HG03460 (cell line): ENCODE measurements around the gene RNF150.

Experiments
- ATAC-seq: cut with Tn5 transposase; IDR thresholded peaks from one replicate; pipeline ENCODE4 v1.9.1; 2021; ENCODE audit not compliant: unreplicated experiment

The RNF150 gene

GRCh38 chr4:141132072-141132708, 1.1 kb downstream of the RNF150 start:
- ATAC-seq, result no peak

GRCh38 chr4:141131723-141132071, 1.6 kb downstream of the RNF150 start:
- no peak for ATAC-seq

- ATAC-seq, result no peak
Observed at GRCh38 chr4:141130947-141131605, 2.2 kb downstream of the RNF150 start.

GRCh38 chr4:141127884-141128283, 5.4 kb downstream of the RNF150 start:
- ATAC-seq, result no peak

- ATAC-seq, result no peak
Observed at GRCh38 chr4:141126769-141127168, 6.5 kb downstream of the RNF150 start.

- ATAC-seq, result no peak
Observed at GRCh38 chr4:141124224-141124623, 9.0 kb downstream of the RNF150 start.

GRCh38 chr4:141121768-141122454, 11.4 kb downstream of the RNF150 start:
- ATAC-seq, result peak; percentile 86

GRCh38 chr4:141121101-141121500, 12.2 kb downstream of the RNF150 start:
- ATAC-seq, result no peak

- no peak for ATAC-seq
Observed at GRCh38 chr4:141120036-141120593, 13.2 kb downstream of the RNF150 start.

GRCh38 chr4:141119071-141119470, 14.2 kb downstream of the RNF150 start:
- ATAC-seq, result no peak

- ATAC-seq, result no peak
Observed at GRCh38 chr4:141118381-141118780, 14.9 kb downstream of the RNF150 start.

- ATAC-seq, result no peak
Observed at GRCh38 chr4:141117935-141118334, 15.3 kb downstream of the RNF150 start.

GRCh38 chr4:141109983-141110382, 23.3 kb downstream of the RNF150 start:
- no peak for ATAC-seq

GRCh38 chr4:141107927-141108326, 25.3 kb downstream of the RNF150 start:
- no peak for ATAC-seq

GRCh38 chr4:141102367-141102766, 30.9 kb downstream of the RNF150 start:
- no peak for ATAC-seq

- no peak for ATAC-seq
Observed at GRCh38 chr4:141101511-141101910, 31.8 kb downstream of the RNF150 start.

GRCh38 chr4:141099326-141099725, 33.9 kb downstream of the RNF150 start:
- ATAC-seq, result no peak

GRCh38 chr4:141098163-141098562, 35.1 kb downstream of the RNF150 start:
- ATAC-seq, result no peak

- no peak for ATAC-seq
Observed at GRCh38 chr4:141090473-141090872, 42.8 kb downstream of the RNF150 start.

GRCh38 chr4:141081921-141082395, 51.3 kb downstream of the RNF150 start:
- no peak for ATAC-seq

- no peak for ATAC-seq
Observed at GRCh38 chr4:141080668-141081067, 52.6 kb downstream of the RNF150 start.

- ATAC-seq, result no peak
Observed at GRCh38 chr4:141079393-141079930, 53.8 kb downstream of the RNF150 start.
